HepG2 (cell line): ENCODE data around the gene CTNNA3. TPM values are rescaled to one million over a fixed set of nuclear protein-coding genes. Genes with fewer than 3 reads are reported as not detected.
A peak's percentile ranks its signal among the peaks of the same experiment; 100 is the strongest.

ENCODE experiments used
- ATAC-seq: fragments of 200-7000 bp; cut with Tn5 transposase; 3 replicates; pipeline ENCODE4 v1.9.1; 2020; ENCODE audit warnings: mild to moderate bottlenecking, moderate library complexity
- BruUV-seq: library from RNA; stranded (reverse); fragments of 400-500 nt; replicated peaks from 2 replicates; lab custom pipeline; 2021; lab: Mats Ljungman, UMichigan
- CTCF ChIA-PET: fragments of 300-600 bp; formaldehyde crosslinking; extraction: SDS; loops from one replicate; lab custom pipeline; 2021; ENCODE audit warnings: low total read pairs, inconsistent platforms, low intra/inter-chr PET ratio; lab: Yijun Ruan, JAX
- POLR2A ChIA-PET: fragments of 350-600 bp; sonication (Branson Sonifier 250); formaldehyde crosslinking; loops from one replicate; lab custom pipeline; 2020; ENCODE audit warnings: antibody characterized with exemption, inconsistent platforms; lab: Yijun Ruan, JAX
- DNase-seq: peaks from one replicate; pipeline ENCODE4 v3.0.0-alpha.2; 2015; ENCODE audit warnings: low spot score
- FAIRE-seq: peaks from 3 replicates; lab custom pipeline; 2011; peaks lifted over from hg19 to GRCh38; lab: Jason Lieb, UNC
- H2AFZ ChIP-seq: one replicate; pipeline ENCODE4 v1.6.1; 2011; ENCODE audit warnings: low read length, inconsistent platforms
- H3K27ac ChIP-seq: fragments of 300-600 bp; 3 replicates; pipeline ENCODE4 v1.8.0; 2011; ENCODE audit warnings: mixed run types, mild to moderate bottlenecking, mixed read lengths, low read length, inconsistent platforms; ENCODE audit not compliant: insufficient read depth; ENCODE audit errors: extremely low read length
- H3K27me3 ChIP-seq, 2 experiments: fragments of 200-600 bp in 1 of 2; 2 replicates in 1 of 2; 3 replicates in 1 of 2; pipeline versions ENCODE4 v1.6.0 to v1.8.0; 2011; ENCODE audit warnings: low read length in 2 of 2, mild to moderate bottlenecking in 2 of 2, moderate library complexity in 2 of 2, inconsistent platforms in 1 of 2; ENCODE audit not compliant: insufficient read depth in 2 of 2, control insufficient read depth in 1 of 2
- H3K36me3 ChIP-seq, 2 experiments: fragments of 200-600 bp in 1 of 2; replicated peaks in 1 of 2; 2 replicates in 1 of 2; 3 replicates in 1 of 2; pipeline versions ENCODE4 v1.5.1 to v1.8.0; 2011; ENCODE audit warnings: low read length in 2 of 2, inconsistent platforms in 1 of 2; ENCODE audit not compliant: insufficient read depth in 2 of 2, control insufficient read depth in 1 of 2
- H3K4me1 ChIP-seq: 2 replicates; pipeline ENCODE4 v1.5.1; 2012; ENCODE audit warnings: low read length, inconsistent platforms; ENCODE audit not compliant: insufficient read depth
- H3K4me2 ChIP-seq: 2 replicates; pipeline ENCODE4 v1.6.0; 2011; ENCODE audit warnings: low read depth, low read length, inconsistent platforms
- H3K4me3 ChIP-seq, 3 experiments: fragments of 200-600 bp in 1 of 3; sonication (generic), shearing (Covaris generic) in 1 of 3; replicated peaks in 1 of 3; 2 replicates each; pipeline ENCODE4 v1.5.1; 2011 to 2016; ENCODE audit warnings: low read length in 3 of 3, inconsistent platforms in 2 of 3, low read depth in 2 of 3, mild to moderate bottlenecking in 2 of 3, control low read depth in 1 of 3, mixed read lengths in 1 of 3; ENCODE audit not compliant: insufficient read depth in 1 of 3
- H3K79me2 ChIP-seq: one replicate; pipeline ENCODE4 v1.6.1; 2011; ENCODE audit warnings: low read length, inconsistent platforms; ENCODE audit not compliant: insufficient read depth
- H3K9ac ChIP-seq: 2 replicates; pipeline ENCODE4 v1.6.0; 2011; ENCODE audit warnings: mild to moderate bottlenecking, low read depth, low read length, inconsistent platforms; ENCODE audit not compliant: insufficient read depth
- H3K9me3 ChIP-seq: 2 replicates; pipeline ENCODE4 v1.5.1; 2012; ENCODE audit warnings: mild to moderate bottlenecking, low read length
- H4K20me1 ChIP-seq: 2 replicates; pipeline ENCODE4 v1.6.0; 2011; ENCODE audit warnings: inconsistent platforms, mild to moderate bottlenecking, low read length, moderate library complexity; ENCODE audit not compliant: insufficient read depth
- ASH2L ChIP-seq: fragments of 300-600, 200-600 bp; sonication (generic); IDR thresholded peaks from 2 replicates; pipeline ENCODE4 v1.7.0; 2017; ENCODE audit warnings: low read depth, mild to moderate bottlenecking, moderate library complexity, mixed read lengths, low read length; ENCODE audit not compliant: insufficient read length
- HMGXB3 ChIP-seq: sonication (generic); formaldehyde crosslinking; IDR thresholded peaks from 2 replicates; pipeline ENCODE4 v1.4.0; 2020; ENCODE audit warnings: missing genetic modification reagents, borderline replicate concordance
- RERE ChIP-seq: IDR thresholded peaks from 2 replicates; pipeline ENCODE4 v1.6.1; 2016; ENCODE audit warnings: low read depth, missing genetic modification reagents, missing compliant biosample characterization
- RFX5 ChIP-seq: IDR thresholded peaks from 2 replicates; pipeline ENCODE4 v1.6.1; 2011; ENCODE audit warnings: low read depth, low read length, improper control_type of control experiment
- SIN3A ChIP-seq: IDR thresholded peaks from 2 replicates; pipeline ENCODE4 v1.6.1; 2011; ENCODE audit warnings: low read depth, mild to moderate bottlenecking, control low read depth, low read length, borderline replicate concordance
- SIX1 ChIP-seq: sonication (generic); formaldehyde crosslinking; IDR thresholded peaks from 2 replicates; pipeline ENCODE4 v1.4.0; 2020; ENCODE audit warnings: missing genetic modification reagents, borderline replicate concordance
- WIZ ChIP-seq: sonication (generic); formaldehyde crosslinking; IDR thresholded peaks from 2 replicates; pipeline ENCODE4 v1.5.1; 2020; ENCODE audit warnings: mild to moderate bottlenecking, missing genetic modification reagents
- WGBS: methylation state at CpG from one replicate; pipeline ENCODE4 v1.1.6; 2017; ENCODE audit warnings: low lambda C conversion rate; 5-methylcytosine and 5-hydroxymethylcytosine counted together
- in situ Hi-C: cut with HindIII; loops from 2 replicates; pipeline ENCODE4 v1.10.0; 2017; ENCODE audit warnings: low pct_unique_long_range_greater_than_20kb; ENCODE audit not compliant: extremely low pct_ligation_motif_present
- intact Hi-C: fragments of 100-400 bp; cut with micrococcal nuclease; formaldehyde crosslinking; loops from one replicate; pipeline ENCODE4 v1.10.0; 2022; ENCODE audit not compliant: unreplicated experiment
- polyA plus RNA-seq, 8 experiments: library from polyadenylated mRNA; depleted of rRNA in 3 of 8; stranded (reverse) in 7 of 8; unstranded in 1 of 8; fragments of >200 nt; fragmentation: Illumina TruSeq in 4 of 8; extraction: Trizol in 4 of 8; gene quantifications; 2 replicates each; pipeline versions ENCODE4 v1.2.1 to v1.2.3, GENCODE V29; 2011 to 2016; ENCODE audit warnings: low read depth in 4 of 8, missing spikeins in 1 of 8, mixed read lengths in 1 of 8; ENCODE audit not compliant: insufficient read depth in 1 of 8
- total RNA-seq, 5 experiments: library from RNA; depleted of rRNA; stranded (reverse); fragments of >200 nt; fragmentation: Illumina TruSeq; extraction: Trizol; gene quantifications; 2 replicates each; pipeline ENCODE4 v1.2.3, GENCODE V29; 2016; ENCODE audit warnings: low read depth in 1 of 5

The CTNNA3 gene
- total and polyA plus RNA-seq, 2 of the 13 experiments (the other 11 are each of a cell fraction or from before 2014, with no cell fraction given) = not detected

DNA sequence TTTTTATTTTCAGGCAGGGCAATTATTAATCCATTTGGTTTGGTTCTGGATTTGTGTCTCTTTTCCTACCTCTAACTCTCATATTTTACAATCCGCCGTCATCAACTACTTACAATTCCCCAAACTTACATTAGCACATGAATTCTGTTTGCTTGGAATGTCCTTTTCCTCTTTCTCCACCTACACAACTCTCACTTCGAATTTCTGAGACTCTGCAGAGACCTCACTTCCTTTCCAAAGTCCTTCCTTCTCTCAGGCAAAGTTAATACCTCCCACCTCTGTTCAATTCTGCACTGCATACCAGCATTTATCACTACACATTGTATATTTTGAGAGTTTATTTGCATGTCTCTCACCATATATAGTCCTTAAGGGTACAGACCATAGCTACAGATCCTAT lies 892.8 kb downstream of the CTNNA3 start (continued):
- TF ChIP-seq SIX1 (CRISPR knock-in tag) = no peak

- no peak overlapping the region for H3K9ac ChIP-seq
- CTCF ChIA-PET = no interaction called here
Measured at GRCh38 chr10:66799474-66799873, 896.5 kb downstream of the CTNNA3 start.

More at GRCh38 chr10:66799474-66799873, 896.5 kb downstream of the CTNNA3 start:
- no peaks in the 10 kb centered on the region for H3K4me1 ChIP-seq
- in situ Hi-C loops = no loop called here
- H3K27ac ChIP-seq = no peak overlapping the region
- FAIRE-seq (no peak), ATAC-seq (no peak), DNase-seq (no peak)
- no peaks in the 10 kb centered on the region for H3K36me3 ChIP-seq
- H3K4me3 ChIP-seq = peak overlapping the region in 1 of 3 experiments; percentile 15; a peak in 3 of 6 replicates
- BruUV-seq = no TSS peak
- POLR2A ChIA-PET = no interaction called here
- TF ChIP-seq HMGXB3 (CRISPR knock-in tag) (no peak), SIN3A (no peak), RFX5 (no peak), WIZ (CRISPR knock-in tag) (no peak), RERE (CRISPR knock-in tag) (no peak), ASH2L (no peak)
- H3K27me3 ChIP-seq = no peaks in the 10 kb centered on the region
- H3K4me2 ChIP-seq = peak overlapping the region; percentile 37; the same call in 1 of the 2 replicates
- intact Hi-C loops = no loop called here
- WGBS = 1% methylated on average over 2 of the region's 2 CpGs
- H2AFZ ChIP-seq = peak overlapping the region; percentile 58
- H4K20me1 ChIP-seq = no peaks in the 10 kb centered on the region
- H3K79me2 ChIP-seq = no peaks in the 10 kb centered on the region
- H3K9me3 ChIP-seq = no peaks in the 10 kb centered on the region
